Smooth muscle cell of the brain vasculature (primary cell): ENCODE data around the gene RPS6KB1.
"Not testable (repeated sequence)": the region's sequence is repeated elsewhere in the genome, so short reads cannot be mapped to it uniquely, and the experiment has no call there.

Experiments used
- DNase-seq: peaks from one replicate; pipeline ENCODE4 v3.0.0-alpha.2; 2012; ENCODE audit warnings: low read depth, low spot score

RPS6KB1 gene

DNA sequence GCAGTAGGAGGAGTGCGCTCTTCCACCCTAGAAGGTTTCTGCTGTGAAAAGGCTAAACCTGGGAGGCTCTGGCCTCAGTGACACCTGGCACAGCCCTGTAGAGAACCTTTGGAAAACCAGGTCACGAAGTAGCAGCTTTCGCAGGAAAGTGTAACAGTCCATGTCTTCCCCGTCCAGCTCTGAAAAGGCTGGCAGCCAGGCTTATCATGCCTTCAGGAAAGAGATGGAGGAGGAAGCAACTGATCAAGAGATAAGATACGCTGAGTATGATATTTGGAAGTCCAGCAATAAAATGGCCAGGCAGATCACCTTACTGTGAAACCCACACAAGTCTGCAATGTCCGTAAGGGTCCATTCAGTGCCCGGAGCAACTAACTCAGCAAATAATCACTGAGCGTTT, 22.4 kb upstream of the RPS6KB1 start:
- no peak for DNase-seq

- DNase-seq: no peak
These were observed 20.6 kb upstream of the RPS6KB1 start for GRCh38 chr17:59872351-59872750.

GRCh38 chr17:59873414-59873813, 19.5 kb upstream of the RPS6KB1 start:
- not testable (repeated sequence) for DNase-seq

DNA sequence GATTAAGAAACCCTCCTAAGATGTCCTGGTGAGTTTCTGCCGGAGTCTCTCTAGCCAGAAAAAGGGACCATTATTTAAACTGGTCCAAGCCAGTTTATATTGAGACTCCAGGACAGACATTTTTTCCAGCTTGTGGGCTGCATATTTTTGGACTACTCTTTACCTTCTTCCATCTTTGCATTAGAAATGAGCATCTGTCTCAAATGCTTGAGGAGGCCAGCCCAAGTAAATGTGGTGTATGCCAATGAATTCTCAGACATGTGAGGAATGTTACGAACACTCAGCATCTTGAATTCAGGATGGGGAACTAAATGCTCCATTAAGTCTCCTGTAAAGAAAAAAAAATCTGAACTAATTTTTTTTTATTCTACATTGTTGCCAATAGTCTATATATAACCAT, 18.5 kb upstream of the RPS6KB1 start:
- no peak for DNase-seq

GRCh38 chr17:59876107-59876506, 16.8 kb upstream of the RPS6KB1 start:
- DNase-seq: no peak

GRCh38 chr17:59877965-59878364, 15.0 kb upstream of the RPS6KB1 start:
- no peak for DNase-seq

DNA sequence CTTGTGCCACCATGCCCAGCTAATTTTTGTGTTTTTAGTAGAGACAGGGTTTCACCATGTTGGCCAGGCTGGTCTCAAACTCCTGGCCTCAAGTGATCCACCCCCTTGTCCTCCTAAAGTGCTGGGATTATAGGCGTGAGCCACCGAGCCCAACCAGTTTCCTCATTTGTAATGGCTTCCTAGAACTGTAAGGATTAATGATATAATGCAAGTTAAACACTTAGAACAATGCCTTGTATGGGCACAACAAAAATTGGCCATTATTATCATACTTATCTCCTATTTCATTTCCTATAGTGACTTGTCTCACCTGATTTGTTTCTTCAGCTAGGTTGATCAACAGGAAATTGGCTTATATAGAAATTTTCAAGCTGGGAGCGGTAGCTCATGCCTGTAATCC, 14.3 kb upstream of the RPS6KB1 start:
- DNase-seq: no peak

- DNase-seq: no peak
These were observed 8.1 kb upstream of the RPS6KB1 start for GRCh38 chr17:59884861-59885260.

- DNase-seq: no peak
These were observed 4.7 kb upstream of the RPS6KB1 start for GRCh38 chr17:59888145-59888750.

DNA sequence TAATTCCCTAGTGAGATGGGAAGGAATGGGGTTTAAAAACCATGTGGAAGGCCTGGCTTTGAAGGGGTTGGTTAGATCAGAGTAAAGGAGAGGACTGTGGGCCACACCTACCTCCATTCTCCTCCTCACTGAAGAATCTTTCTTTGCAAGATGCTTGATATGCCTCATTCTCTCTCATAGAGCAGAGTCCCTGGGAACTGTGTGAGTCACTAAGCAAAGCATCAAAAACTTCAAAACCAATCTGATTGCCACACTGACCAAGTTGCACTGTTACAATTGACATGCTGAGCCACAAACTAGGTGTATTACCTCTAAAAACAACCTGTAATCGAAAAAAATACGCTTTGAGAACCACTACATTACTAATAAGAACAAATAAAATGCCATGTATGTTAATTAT, 2.2 kb upstream of the RPS6KB1 start:
- no peak for DNase-seq

GRCh38 chr17:59892251-59892923, 534 bp upstream of the RPS6KB1 start:
- DNase-seq: no peak

GRCh38 chr17:59893676-59894100, 767 bp downstream of the RPS6KB1 start:
- no peak for DNase-seq

- no peak for DNase-seq
These were observed 4.2 kb downstream of the RPS6KB1 start for GRCh38 chr17:59897090-59897489.

DNA sequence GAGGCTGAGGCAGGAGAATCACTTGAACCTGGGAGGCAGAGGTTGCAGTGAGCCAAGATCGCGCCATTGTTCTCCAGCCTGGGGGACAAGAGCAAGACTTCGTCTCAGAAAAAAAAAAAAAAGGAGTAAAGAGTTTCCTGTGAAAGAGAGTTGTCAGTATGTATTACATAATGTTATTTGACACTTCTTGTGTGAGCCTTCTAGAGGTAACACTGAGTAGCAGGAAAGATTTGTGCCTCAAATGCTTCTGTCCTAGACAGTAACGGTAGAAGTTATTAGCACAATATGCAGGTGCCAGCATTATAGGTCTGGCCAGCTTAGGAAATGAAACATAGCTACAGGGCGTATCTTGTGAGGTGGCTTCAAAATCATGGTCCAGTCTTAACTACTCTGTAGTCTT, 6.2 kb downstream of the RPS6KB1 start:
- no peak for DNase-seq

DNA sequence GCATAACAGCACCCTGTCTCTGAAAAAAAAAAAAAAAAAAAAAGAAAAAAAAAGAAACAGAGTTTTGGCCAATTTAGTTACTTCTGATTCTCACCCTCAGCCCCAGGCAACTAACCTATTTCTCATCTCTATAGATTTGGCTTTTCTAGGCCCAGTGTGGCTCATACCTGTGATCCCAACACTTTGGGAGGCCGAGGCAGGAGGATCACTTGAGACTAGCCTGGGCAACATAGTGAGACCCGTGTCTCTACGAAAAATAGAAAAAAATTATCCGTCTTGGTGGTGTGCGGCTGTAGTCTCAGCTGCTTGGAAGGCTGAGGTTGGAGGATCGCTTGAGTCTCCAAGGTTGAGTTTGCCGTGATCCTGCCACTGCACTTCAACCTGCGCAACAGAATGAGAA, 8.7 kb downstream of the RPS6KB1 start:
- DNase-seq: no peak

DNA sequence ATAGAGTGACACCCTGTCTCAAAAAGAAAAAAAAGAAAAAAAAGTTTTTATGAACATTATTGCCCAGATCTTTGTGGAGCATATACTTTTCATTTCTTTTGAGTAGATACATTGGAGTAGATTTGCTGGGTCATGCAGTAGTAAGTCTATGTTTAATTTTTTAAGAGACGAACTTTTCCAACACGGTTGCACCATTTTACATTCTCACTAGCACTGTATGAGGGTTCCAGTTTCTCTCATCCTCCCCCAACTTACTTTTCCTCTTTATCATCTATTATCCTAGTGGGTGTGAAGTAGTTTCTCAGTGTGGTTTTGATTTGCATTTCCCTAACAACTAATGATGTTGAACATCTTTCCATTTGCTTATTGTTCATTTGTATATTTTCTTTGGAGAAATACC, 10.5 kb downstream of the RPS6KB1 start:
- DNase-seq: no peak

DNA sequence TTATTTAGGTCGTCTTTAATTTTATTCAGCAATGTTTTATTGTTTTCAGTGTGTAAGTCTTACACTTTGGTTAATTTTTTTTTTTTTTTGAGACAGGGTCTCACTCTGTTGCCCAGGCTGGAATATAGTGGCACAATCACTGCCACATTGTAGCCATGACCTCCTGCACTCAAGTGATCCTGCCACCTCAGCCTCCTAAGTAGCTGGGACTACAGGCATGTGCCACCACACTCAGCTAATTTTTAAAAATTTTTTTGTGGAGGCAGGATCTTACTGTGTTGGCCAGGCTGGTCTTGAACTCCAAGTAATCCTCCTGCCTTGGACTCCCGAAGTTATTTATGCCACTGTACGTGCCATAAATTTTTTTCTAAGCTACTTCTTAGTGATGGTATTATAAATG, 14.5 kb downstream of the RPS6KB1 start:
- no peak for DNase-seq

DNA sequence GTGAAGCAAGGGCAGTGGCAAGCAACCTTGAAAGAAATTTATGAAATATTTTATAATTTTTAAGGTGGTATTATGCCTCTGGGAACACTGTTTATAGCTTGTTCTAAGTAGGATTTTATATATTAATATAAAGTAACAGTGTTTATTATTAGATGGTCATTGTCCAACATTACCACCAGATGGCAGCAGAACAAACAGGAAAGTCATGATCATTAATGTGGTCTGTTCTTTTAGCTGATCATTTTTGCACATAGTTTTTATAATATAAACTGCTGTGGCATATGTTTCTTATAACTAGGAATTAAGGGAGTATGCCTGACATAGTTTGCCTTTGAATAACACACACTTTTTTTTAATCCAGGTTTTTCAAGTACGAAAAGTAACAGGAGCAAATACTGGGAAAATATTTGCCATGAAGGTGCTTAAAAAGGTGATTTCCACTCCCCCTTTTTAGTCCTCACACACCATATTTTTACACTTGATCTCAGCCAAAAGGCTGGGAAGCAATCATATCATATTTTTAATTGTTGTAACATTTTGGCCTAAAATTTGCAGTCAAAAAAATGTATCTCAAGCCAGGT, 21.4 kb downstream of the RPS6KB1 start:
- no peak for DNase-seq

DNA sequence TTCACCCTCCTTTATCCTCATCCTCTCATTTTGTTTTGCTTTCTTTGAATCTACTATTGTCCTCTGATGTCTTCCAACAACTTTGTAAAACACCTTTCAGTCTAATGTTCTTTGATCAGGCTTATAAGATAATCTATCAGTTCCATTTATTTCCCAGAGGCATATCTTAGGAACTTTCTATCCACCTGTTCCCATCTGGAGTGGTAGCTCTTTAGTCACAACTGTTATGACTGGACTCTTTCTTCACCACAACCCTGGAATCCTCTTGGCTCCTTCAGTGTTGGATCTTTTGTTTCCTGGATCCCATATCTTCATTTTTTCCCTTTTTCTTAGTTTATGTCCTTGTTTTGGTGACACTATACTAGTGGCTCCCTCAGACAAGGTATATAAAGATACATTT, 23.5 kb downstream of the RPS6KB1 start:
- no peak for DNase-seq

DNA sequence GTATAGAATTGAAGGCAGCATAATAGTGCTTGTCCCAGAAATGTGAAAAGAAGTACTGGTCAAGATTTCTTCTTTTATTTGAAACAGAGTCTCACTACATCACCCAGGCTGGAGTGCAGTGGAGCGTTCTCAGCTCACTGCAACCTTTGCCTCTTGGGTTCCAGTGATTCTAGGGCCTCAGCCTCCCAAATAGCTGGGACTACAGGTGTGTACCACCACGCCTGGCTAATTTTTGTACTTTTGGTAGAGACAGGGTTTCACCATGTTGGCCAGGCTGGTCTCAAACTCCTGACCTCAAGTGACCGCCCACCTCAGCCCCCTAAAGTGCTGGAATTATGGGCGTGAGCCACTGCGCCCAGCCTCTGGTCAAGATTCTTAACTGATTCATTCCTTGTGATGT, 27.7 kb downstream of the RPS6KB1 start:
- DNase-seq: not testable (repeated sequence)

GRCh38 chr17:59930121-59930520, 37.2 kb downstream of the RPS6KB1 start:
- DNase-seq: not testable (repeated sequence)

- DNase-seq: not testable (repeated sequence)
These were observed 37.8 kb downstream of the RPS6KB1 start for GRCh38 chr17:59930768-59931167.

- not testable (repeated sequence) for DNase-seq
These were observed 40.4 kb downstream of the RPS6KB1 start for GRCh38 chr17:59933317-59933716.
